Tibial artery (tissue), 4 donors: ENCODE measurements around the gene DNAJC3.

Experiments
- DNase-seq, 2 donors: peaks; one replicate each; pipeline ENCODE4 v3.0.0-alpha.2; 2019
- H3K27ac ChIP-seq, 2 donors: fragments of 200-600 bp; sonication (generic) in 1 of 2; 1 replicate in 1 of 2; 2 replicates in 1 of 2; pipeline ENCODE4 v1.5.1; 2018 to 2019; ENCODE audit warnings: mild to moderate bottlenecking in 1 of 2
- H3K27me3 ChIP-seq, 2 donors: fragments of 200-600 bp; sonication (generic) in 1 of 2; one replicate each; pipeline versions ENCODE4 v1.5.1 to v1.6.0; 2016 to 2019
- H3K36me3 ChIP-seq, 3 donors: fragments of 200-600 bp; sonication (generic) in 2 of 3; one replicate each; pipeline ENCODE4 v1.5.1; 2016 to 2019; ENCODE audit warnings: mild to moderate bottlenecking in 2 of 3
- H3K4me1 ChIP-seq, 4 donors: fragments of 200-600 bp; sonication (generic) in 2 of 4; 1 replicate in 3 of 4; 2 replicates in 1 of 4; pipeline ENCODE4 v1.5.1; 2016 to 2019
- H3K4me3 ChIP-seq, 2 donors: fragments of 200-600 bp; sonication (generic) in 1 of 2; 1 replicate in 1 of 2; 2 replicates in 1 of 2; pipeline ENCODE4 v1.5.1; 2018 to 2019; ENCODE audit warnings: mild to moderate bottlenecking in 2 of 2
- H3K9me3 ChIP-seq, 3 donors: fragments of 200-600 bp; sonication (generic) in 1 of 3; one replicate each; pipeline ENCODE4 v1.5.1; 2016 to 2019
- intact Hi-C: fragments of 100-400 bp; cut with DNase I; formaldehyde crosslinking; loops from one replicate; pipeline ENCODE4 v1.15.0; 2023; ENCODE audit warnings: low total_unique reads
- TF ChIP-seq, protein P1 (sequence below), 2 experiments: fragments of 200-600 bp in 1 of 2; fragments of 450-650 bp in 1 of 2; IDR thresholded peaks; one replicate each; pipeline ENCODE4 v1.5.1; 2017 to 2019; ENCODE audit warnings: antibody characterized with exemption in 2 of 2, mild to moderate bottlenecking in 1 of 2, moderate library complexity in 1 of 2

DNAJC3 gene

DNA sequence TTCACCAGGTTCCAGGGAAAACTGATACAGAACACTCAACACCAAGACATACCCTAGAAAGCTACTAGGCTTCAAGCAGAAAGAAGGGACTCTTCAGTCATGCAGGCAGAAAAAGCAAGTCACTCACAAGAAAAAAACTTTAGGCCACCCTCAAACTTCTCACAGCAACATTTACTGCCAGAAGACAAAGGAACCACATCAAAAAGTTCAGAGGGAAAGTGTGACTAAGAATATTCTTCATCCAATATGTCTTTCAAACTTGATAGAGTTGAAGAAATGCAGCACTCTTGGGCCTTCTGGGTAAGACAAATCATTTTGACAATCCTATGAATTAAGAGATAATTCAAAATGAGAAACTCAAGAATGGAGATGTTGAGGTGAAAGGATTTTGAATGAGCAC, 40.1 kb upstream of the DNAJC3 start:
- intact Hi-C loops: no loop called here
- Histone ChIP-seq H3K4me1 (peaks cover 0 to 8% (median 0%) of the 10 kb centered on the region in 4 donors), H3K27ac (no peak overlapping the region)

DNA sequence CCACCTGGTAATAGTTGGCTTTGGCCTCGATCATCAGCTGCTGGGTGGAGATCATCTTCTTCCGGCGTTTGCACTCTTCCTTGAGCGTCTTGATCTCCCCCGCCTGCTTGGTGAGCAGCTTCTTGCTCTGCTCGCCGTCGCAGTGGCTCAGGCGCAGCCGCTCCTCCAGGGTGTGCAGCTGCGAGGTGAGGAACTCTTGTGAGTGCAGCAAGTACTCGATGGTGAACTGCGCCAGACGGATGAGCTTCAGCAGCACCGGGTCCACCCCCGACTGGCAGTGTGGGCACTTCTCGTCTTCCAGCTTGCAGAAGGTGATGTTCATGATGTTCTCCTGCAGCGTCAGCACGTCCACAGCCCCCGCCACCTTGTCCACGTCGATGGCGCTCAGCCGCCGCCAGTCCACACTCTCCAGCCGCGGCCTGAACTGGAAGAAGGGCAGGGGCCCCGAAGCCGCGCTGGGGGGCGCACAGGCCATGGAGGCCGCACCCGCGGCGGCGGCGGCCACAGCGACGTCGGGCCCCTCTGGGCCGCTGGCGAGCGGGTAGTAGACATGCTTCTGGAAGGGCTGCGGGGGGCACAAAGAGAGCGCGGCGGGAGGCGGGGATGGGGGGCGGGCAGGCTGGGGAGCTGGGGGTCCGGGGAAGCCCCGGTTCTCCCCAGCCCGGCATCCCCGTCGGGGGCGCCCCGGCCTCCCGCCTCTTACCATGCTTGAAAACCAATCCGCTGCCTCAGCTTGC, 35.5 kb upstream of the DNAJC3 start:
- no peaks in the 10 kb centered on the region for H3K27me3 ChIP-seq
- peaks cover 0 to 22% (median 18%) of the 10 kb centered on the region in 4 donors for H3K4me1 ChIP-seq
- TF ChIP-seq, protein P1, sequence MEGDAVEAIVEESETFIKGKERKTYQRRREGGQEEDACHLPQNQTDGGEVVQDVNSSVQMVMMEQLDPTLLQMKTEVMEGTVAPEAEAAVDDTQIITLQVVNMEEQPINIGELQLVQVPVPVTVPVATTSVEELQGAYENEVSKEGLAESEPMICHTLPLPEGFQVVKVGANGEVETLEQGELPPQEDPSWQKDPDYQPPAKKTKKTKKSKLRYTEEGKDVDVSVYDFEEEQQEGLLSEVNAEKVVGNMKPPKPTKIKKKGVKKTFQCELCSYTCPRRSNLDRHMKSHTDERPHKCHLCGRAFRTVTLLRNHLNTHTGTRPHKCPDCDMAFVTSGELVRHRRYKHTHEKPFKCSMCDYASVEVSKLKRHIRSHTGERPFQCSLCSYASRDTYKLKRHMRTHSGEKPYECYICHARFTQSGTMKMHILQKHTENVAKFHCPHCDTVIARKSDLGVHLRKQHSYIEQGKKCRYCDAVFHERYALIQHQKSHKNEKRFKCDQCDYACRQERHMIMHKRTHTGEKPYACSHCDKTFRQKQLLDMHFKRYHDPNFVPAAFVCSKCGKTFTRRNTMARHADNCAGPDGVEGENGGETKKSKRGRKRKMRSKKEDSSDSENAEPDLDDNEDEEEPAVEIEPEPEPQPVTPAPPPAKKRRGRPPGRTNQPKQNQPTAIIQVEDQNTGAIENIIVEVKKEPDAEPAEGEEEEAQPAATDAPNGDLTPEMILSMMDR (IDR thresholded peaks at IDR 0.05): no peak
- peak overlapping the region in 1 of 2 donors; percentile 25 for H3K27ac ChIP-seq
- peak overlapping the region; percentile 70 to 88 for H3K4me3 ChIP-seq
- H3K9me3 ChIP-seq: no peaks in the 10 kb centered on the region
- DNase-seq: no peak
- H3K36me3 ChIP-seq: no peaks in the 10 kb centered on the region
- intact Hi-C loops: loop anchor here (2.0 kb wide), 1 partner anchor 33 kb away; no protein-coding TSS in a partner anchor

More for the DNA sequence above, 40.1 kb upstream of the DNAJC3 start:
- Histone ChIP-seq H3K9me3 (no peaks in the 10 kb centered on the region), H3K4me3 (no peak overlapping the region), H3K27me3 (no peaks in the 10 kb centered on the region), H3K36me3 (peaks cover 0 to 13% (median 10%) of the 10 kb centered on the region in 3 donors)
- DNase-seq: no peak
- TF ChIP-seq, protein P1 (IDR thresholded peaks at IDR 0.05): no peak

DNA sequence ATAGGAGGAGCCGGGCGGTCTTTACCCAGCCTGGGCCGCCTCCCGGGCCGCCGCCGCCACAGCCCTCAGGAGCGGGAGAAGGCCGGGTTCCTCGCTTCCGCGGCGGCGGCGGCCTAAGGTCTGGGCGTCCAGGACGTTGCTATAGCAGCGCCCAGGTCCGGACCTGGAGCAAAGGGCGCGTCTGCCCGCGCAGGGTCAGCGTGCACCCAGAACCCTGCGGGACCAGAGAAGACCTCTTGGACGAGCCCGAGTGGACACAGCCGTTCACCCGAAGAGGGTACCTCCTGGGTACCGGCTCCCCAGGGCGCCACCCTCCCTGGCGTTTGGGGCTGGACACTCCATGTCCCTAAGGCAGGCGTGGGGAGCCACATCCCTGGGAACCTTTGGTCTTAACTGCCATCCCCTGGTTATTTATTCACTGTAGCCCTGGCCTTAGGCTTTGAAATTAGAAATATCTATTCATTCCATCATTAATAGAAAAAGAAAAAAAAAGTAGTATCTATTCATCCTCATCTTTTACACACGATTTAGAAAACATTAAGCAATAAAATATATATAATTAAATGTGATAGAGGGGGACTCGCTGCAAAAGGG, 34.8 kb upstream of the DNAJC3 start:
- H3K36me3 ChIP-seq: no peaks in the 10 kb centered on the region
- H3K9me3 ChIP-seq: no peaks in the 10 kb centered on the region
- DNase-seq: peak; percentile 27 to 69
- TF ChIP-seq, protein P1 (IDR thresholded peaks at IDR 0.05): no peak
- no peaks in the 10 kb centered on the region for H3K27me3 ChIP-seq
- intact Hi-C loops: no loop called here
- H3K4me1 ChIP-seq: peaks cover 0 to 22% (median 18%) of the 10 kb centered on the region in 4 donors
- H3K27ac ChIP-seq: peak overlapping the region in 1 of 2 donors; percentile 25
- H3K4me3 ChIP-seq: peak overlapping the region; percentile 70 to 88

DNA sequence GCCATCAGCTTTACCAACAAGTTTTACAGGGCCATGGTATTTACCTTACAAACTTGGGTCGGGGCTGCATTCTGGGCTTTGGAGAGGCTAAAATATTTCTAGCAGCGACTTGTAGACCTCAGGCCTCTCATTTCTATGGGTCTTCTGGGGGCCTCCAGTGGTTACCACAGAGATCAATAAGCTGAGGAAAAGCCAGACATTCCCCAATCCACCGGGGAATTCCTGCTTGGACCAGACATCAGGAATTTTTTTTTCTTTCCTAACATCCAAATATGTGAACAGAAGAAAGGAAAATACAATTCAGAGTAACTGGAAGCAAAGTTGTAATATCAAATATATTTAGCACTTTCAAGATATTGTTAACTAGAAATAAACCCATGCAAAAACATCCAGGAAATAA, 33.9 kb upstream of the DNAJC3 start:
- peak overlapping the region in 1 of 2 donors; percentile 76 for H3K27ac ChIP-seq
- peaks cover 0 to 22% (median 18%) of the 10 kb centered on the region in 4 donors for H3K4me1 ChIP-seq
- H3K4me3 ChIP-seq: peak overlapping the region; percentile 70 to 88
- no peaks in the 10 kb centered on the region for H3K9me3 ChIP-seq
- intact Hi-C loops: no loop called here
- TF ChIP-seq, protein P1 (IDR thresholded peaks at IDR 0.05): no peak
- no peaks in the 10 kb centered on the region for H3K27me3 ChIP-seq
- no peaks in the 10 kb centered on the region for H3K36me3 ChIP-seq
- no peak for DNase-seq

DNA sequence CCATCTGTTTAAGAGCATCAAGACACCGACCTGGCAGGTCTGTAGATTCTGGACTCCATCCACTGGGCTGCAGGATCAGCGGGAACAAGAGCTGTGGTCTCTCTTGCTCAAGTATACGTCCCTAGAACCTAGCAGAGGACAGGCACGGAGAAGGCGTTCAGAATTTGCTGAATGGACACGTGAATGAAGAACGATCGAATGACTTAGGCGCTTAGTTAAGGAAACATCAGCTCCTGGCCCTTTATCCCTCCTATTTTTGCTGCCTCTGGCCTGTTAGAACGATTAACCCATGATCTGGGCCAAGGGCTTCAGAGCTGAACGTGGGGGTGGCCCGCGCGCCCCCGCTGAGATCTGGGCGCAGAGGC, 33.4 kb upstream of the DNAJC3 start:
- Histone ChIP-seq H3K4me3 (peak overlapping the region; percentile 70 to 88), H3K27me3 (no peaks in the 10 kb centered on the region), H3K9me3 (no peaks in the 10 kb centered on the region), H3K27ac (peak overlapping the region; percentile 76 to 80), H3K4me1 (peaks cover 0 to 22% (median 18%) of the 10 kb centered on the region in 4 donors), H3K36me3 (no peaks in the 10 kb centered on the region)
- TF ChIP-seq, protein P1 (IDR thresholded peaks at IDR 0.05): no peak
- intact Hi-C loops: no loop called here
- no peak for DNase-seq
